ENCODE data around the gene RBM8A.

DNA sequence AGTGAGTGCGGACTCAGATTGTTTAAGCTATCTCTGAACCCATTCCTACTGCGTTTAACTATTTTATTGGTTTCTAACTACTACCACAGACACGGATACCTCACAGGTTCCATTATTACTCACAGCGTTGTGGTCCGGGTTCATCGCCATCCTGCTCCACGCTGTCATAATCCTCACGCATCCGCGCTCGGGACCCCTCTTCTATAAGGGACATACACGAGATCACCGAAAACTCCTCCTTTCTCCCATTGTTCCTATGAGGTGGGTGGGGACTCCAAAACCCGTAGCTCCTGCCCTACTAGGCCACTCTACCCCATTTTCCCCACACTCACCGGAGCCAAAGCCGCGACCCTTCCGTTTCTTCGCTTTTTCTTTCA is 610 bp downstream of the RBM8A start:
- TF ChIP-seq, protein P1, sequence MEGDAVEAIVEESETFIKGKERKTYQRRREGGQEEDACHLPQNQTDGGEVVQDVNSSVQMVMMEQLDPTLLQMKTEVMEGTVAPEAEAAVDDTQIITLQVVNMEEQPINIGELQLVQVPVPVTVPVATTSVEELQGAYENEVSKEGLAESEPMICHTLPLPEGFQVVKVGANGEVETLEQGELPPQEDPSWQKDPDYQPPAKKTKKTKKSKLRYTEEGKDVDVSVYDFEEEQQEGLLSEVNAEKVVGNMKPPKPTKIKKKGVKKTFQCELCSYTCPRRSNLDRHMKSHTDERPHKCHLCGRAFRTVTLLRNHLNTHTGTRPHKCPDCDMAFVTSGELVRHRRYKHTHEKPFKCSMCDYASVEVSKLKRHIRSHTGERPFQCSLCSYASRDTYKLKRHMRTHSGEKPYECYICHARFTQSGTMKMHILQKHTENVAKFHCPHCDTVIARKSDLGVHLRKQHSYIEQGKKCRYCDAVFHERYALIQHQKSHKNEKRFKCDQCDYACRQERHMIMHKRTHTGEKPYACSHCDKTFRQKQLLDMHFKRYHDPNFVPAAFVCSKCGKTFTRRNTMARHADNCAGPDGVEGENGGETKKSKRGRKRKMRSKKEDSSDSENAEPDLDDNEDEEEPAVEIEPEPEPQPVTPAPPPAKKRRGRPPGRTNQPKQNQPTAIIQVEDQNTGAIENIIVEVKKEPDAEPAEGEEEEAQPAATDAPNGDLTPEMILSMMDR (conservative IDR thresholded peaks at IDR 0.05; ENCODE audit: low read length) = no peak
- no peak for TF ChIP-seq EZH2phosphoT487 (IDR thresholded peaks at IDR 0.05; ENCODE audit: borderline replicate concordance, low read depth, low read length)
